ENCODE measurements around the gene HRAS. TPM values are rescaled to one million over a fixed set of nuclear protein-coding genes. Genes with fewer than 3 reads are reported as not detected.

The HRAS gene
- total and polyA plus RNA-seq, 2 of the 13 experiments (the other 11 are each of a cell fraction or from before 2014, with no cell fraction given), result 32.9 to 50.0 TPM

DNA sequence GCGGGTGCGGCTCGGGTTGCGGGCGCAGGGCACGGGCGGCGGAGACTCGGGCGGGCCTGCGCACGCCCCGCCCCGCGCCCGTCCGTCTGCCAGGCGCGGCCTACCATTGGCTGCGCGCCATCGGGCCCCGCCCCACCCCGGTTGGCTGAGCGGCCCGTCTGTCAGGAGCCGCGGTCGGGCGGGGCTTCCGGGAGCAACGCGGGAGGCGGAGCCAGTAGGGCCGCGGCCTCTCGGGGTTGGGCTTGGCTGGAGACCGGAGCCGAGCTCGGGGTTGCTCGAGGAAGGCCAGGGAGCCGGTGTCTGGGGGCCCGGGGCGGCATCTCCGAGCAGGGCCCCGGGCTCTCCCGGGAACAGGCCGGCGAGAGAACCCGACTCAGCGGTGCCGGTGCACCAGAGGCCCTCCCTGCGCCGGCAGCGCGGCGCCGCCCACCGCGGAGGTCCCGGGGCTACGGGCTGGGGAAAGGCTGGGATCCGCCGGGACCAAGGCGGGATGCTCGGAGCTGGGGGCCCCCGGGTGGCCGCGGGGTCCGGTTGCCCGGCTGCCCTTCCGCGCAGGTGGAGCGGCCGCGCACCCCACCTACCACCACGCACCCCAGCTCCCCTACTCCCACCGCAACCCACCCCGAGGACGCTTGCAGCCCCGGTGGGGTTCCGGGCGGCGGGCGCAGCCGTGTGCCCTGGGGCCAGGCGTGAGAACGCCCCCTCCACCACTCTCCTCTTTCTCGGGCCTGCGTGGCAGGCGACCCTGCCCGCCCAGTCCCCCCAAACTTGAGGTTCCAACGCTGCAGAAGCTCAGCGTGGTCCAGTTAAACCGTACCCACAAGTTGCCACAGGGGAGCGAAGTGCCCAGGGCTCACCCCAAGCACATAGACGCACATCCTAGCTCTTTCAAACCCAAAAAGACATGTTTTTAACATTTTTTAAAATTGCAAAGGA, at the start of gene HRAS (continued):
- peak; percentile 20 for TF ChIP-seq SKI (IDR thresholded peaks at IDR 0.05; ENCODE audit: partially characterized antibody)
- no peak for TF ChIP-seq ZNF672 (CRISPR knock-in tag; IDR thresholded peaks at IDR 0.05)
- TF ChIP-seq ARID2 (CRISPR knock-in tag; IDR thresholded peaks at IDR 0.05; ENCODE audit: borderline replicate concordance), result no peak
- TF ChIP-seq ZNF879 (CRISPR knock-in tag; IDR thresholded peaks at IDR 0.05), result no peak
- no peak for TF ChIP-seq ZNF652 (CRISPR knock-in tag; IDR thresholded peaks at IDR 0.05; ENCODE audit: borderline replicate concordance, low read depth)
- TF ChIP-seq ZNF136 (CRISPR knock-in tag; IDR thresholded peaks at IDR 0.05; ENCODE audit: low read depth), result no peak
- no peak for TF ChIP-seq AHR (CRISPR knock-in tag; IDR thresholded peaks at IDR 0.05)
- no peak for TF ChIP-seq DMTF1 (CRISPR knock-in tag; IDR thresholded peaks at IDR 0.05)
- TF ChIP-seq LBX2 (CRISPR knock-in tag; IDR thresholded peaks at IDR 0.05; ENCODE audit: borderline replicate concordance), result no peak
- TF ChIP-seq ZNF12 (CRISPR knock-in tag; IDR thresholded peaks at IDR 0.05), result no peak
- no peak for TF ChIP-seq ATF1 (CRISPR knock-in tag; IDR thresholded peaks at IDR 0.05)
- no peak for TF ChIP-seq TBP (CRISPR knock-in tag; IDR thresholded peaks at IDR 0.05)
- TF ChIP-seq ZNF563 (CRISPR knock-in tag; IDR thresholded peaks at IDR 0.05), result peak; percentile 85
- TF ChIP-seq RORA (CRISPR knock-in tag; IDR thresholded peaks at IDR 0.05), result no peak
- TF ChIP-seq MAF1 (CRISPR knock-in tag; IDR thresholded peaks at IDR 0.05; ENCODE audit: borderline replicate concordance), result no peak
- 0 out of 2 replicates have a peak, but pooled peaks have one; percentile 46 for TF ChIP-seq ZNF556 (CRISPR knock-in tag; IDR thresholded peaks at IDR 0.05; ENCODE audit: borderline replicate concordance)
- no peak; the same call in 1 of the 2 replicates for TF ChIP-seq ISL2 (CRISPR knock-in tag; IDR thresholded peaks at IDR 0.05)
- TF ChIP-seq ZNF331 (CRISPR knock-in tag; IDR thresholded peaks at IDR 0.05), result 0 out of 2 replicates have a peak, but pooled peaks have one; percentile 12
- TF ChIP-seq ZNF124 (CRISPR knock-in tag; IDR thresholded peaks at IDR 0.05), result no peak
- no peak for TF ChIP-seq SETDB1 (CRISPR knock-in tag; IDR thresholded peaks at IDR 0.05; ENCODE audit: borderline replicate concordance)
- TF ChIP-seq NONO (IDR thresholded peaks at IDR 0.05), result no peak
- TF ChIP-seq NONO (CRISPR knock-in tag; conservative IDR thresholded peaks at IDR 0.05), result no peak
- TF ChIP-seq RFX1 (IDR thresholded peaks at IDR 0.05), result no peak
- TF ChIP-seq MXI1 (IDR thresholded peaks at IDR 0.05; ENCODE audit: borderline replicate concordance, low read depth, low read length), result peak; percentile 19; the same call in 1 of the 3 replicates
- no peak for TF ChIP-seq HOXD1 (CRISPR knock-in tag; IDR thresholded peaks at IDR 0.05)
- TF ChIP-seq ZNF33B (CRISPR knock-in tag; IDR thresholded peaks at IDR 0.05), result no peak
- TF ChIP-seq HDAC2 (CRISPR knock-in tag; IDR thresholded peaks at IDR 0.05), result no peak
- TF ChIP-seq SRY (CRISPR knock-in tag; IDR thresholded peaks at IDR 0.05), result no peak
- TF ChIP-seq ZNF430 (CRISPR knock-in tag; IDR thresholded peaks at IDR 0.05), result no peak
- no peak for TF ChIP-seq HDAC1 (CRISPR knock-in tag; IDR thresholded peaks at IDR 0.05)
- TF ChIP-seq GTF3A (CRISPR knock-in tag; conservative IDR thresholded peaks at IDR 0.05), result 0 out of 2 replicates have a peak, but pooled peaks have one; percentile 17
